ENCODE data around the gene VPS39.

DNA sequence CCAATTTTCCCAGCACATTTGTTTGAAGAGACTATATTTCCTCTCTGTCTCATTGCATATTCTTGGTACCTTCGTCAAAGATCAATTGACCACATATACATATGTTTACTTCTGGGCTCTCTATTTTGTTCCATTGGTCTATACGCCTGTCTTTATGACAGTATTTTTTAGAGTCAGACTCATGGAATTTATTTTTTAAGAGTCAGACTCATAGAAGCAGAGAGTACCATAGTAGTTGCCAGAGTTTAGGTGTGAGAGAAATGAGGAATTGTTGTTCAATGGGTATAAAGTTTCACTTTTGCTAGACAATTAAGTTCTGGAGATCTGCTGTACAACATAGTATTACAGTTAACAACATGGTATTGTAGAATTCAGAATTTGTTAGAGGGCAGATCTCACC lies 78.7 kb downstream of the VPS39 start:
- TF ChIP-seq, protein P1, sequence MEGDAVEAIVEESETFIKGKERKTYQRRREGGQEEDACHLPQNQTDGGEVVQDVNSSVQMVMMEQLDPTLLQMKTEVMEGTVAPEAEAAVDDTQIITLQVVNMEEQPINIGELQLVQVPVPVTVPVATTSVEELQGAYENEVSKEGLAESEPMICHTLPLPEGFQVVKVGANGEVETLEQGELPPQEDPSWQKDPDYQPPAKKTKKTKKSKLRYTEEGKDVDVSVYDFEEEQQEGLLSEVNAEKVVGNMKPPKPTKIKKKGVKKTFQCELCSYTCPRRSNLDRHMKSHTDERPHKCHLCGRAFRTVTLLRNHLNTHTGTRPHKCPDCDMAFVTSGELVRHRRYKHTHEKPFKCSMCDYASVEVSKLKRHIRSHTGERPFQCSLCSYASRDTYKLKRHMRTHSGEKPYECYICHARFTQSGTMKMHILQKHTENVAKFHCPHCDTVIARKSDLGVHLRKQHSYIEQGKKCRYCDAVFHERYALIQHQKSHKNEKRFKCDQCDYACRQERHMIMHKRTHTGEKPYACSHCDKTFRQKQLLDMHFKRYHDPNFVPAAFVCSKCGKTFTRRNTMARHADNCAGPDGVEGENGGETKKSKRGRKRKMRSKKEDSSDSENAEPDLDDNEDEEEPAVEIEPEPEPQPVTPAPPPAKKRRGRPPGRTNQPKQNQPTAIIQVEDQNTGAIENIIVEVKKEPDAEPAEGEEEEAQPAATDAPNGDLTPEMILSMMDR (IDR thresholded peaks at IDR 0.05), result no peak
- TF ChIP-seq ZFX (IDR thresholded peaks at IDR 0.05; ENCODE audit: borderline replicate concordance), result no peak
